HG02571 (cell line): ENCODE data around the gene MZB1.

Source experiments
- ATAC-seq: cut with Tn5 transposase; IDR thresholded peaks from one replicate; pipeline ENCODE4 v1.9.1; 2021; ENCODE audit warnings: mild to moderate bottlenecking, moderate library complexity; ENCODE audit not compliant: unreplicated experiment

MZB1 gene

GRCh38 chr5:139340051-139340450 lies 49.7 kb downstream of the MZB1 start:
- ATAC-seq, result no peak
